ENCODE measurements around the gene HMOX1.

GRCh38 chr22:35373781-35374180, 7.1 kb upstream of the HMOX1 start:
- TF ChIP-seq CTCF (IDR thresholded peaks at IDR 0.05 in 8 of 11, conservative IDR thresholded peaks at IDR 0.05 in 3 of 11) = no peak
- no peak for TF ChIP-seq POLR2AphosphoS5 (IDR thresholded peaks at IDR 0.05)

Measured in spleen (tissue), 7 donors.